Nephron progenitor cell (in vitro differentiated cells): Measurements from ENCODE around the gene RUNX2.

Experiments
- DNase-seq: peaks from one replicate; pipeline ENCODE4 v3.0.0; 2021
- H3K27ac Mint-ChIP-seq: 2 replicates; pipeline ENCODE4 v1.8.0; 2021; ENCODE audit warnings: mild to moderate bottlenecking, moderate library complexity, mixed read lengths
- H3K27me3 Mint-ChIP-seq: 2 replicates; pipeline ENCODE4 v1.8.0; 2021; ENCODE audit warnings: mild to moderate bottlenecking, low read depth, mixed read lengths; ENCODE audit not compliant: poor library complexity
- H3K36me3 Mint-ChIP-seq: 2 replicates; pipeline ENCODE4 v1.8.0; 2021; ENCODE audit warnings: low read depth, mixed read lengths
- H3K4me1 Mint-ChIP-seq: 2 replicates; pipeline ENCODE4 v1.8.0; 2021; ENCODE audit warnings: mixed read lengths
- H3K4me3 Mint-ChIP-seq: 2 replicates; pipeline ENCODE4 v1.8.0; 2021; ENCODE audit warnings: mild to moderate bottlenecking, moderate library complexity, mixed read lengths
- H3K9me3 Mint-ChIP-seq: 2 replicates; pipeline ENCODE4 v1.8.0; 2021; ENCODE audit warnings: mild to moderate bottlenecking, moderate library complexity, mixed read lengths
- CTCF ChIP-seq: fragments of 200-600 bp; sonication (generic); IDR thresholded peaks from 2 replicates; pipeline ENCODE4 v1.5.0; 2021; ENCODE audit warnings: antibody characterized with exemption

Gene RUNX2

GRCh38 chr6:45507186-45507585 lies 179.1 kb downstream of the RUNX2 start:
- Mint-ChIP-seq H3K9me3 (no peaks in the 10 kb centered on the region), H3K27me3 (no peaks in the 10 kb centered on the region), H3K36me3 (no peaks in the 10 kb centered on the region), H3K27ac (peak overlapping the region; percentile 94), H3K4me3 (peak overlapping the region; percentile 48), H3K4me1 (peaks cover 64% of the 10 kb centered on the region)
- no peak for TF ChIP-seq CTCF
- no peak for DNase-seq

GRCh38 chr6:45509426-45509825 lies 181.3 kb downstream of the RUNX2 start:
- Mint-ChIP-seq H3K4me1 (peaks cover 64% of the 10 kb centered on the region), H3K4me3 (no peak overlapping the region), H3K36me3 (no peaks in the 10 kb centered on the region), H3K27me3 (no peaks in the 10 kb centered on the region), H3K9me3 (no peaks in the 10 kb centered on the region), H3K27ac (no peak overlapping the region)
- no peak for DNase-seq
- no peak for TF ChIP-seq CTCF

GRCh38 chr6:45512717-45513116 lies 184.6 kb downstream of the RUNX2 start:
- H3K36me3 Mint-ChIP-seq = no peaks in the 10 kb centered on the region
- no peaks in the 10 kb centered on the region for H3K9me3 Mint-ChIP-seq
- peaks cover 40% of the 10 kb centered on the region for H3K4me1 Mint-ChIP-seq
- no peak for DNase-seq
- peak overlapping the region; percentile 58 for H3K27ac Mint-ChIP-seq
- H3K4me3 Mint-ChIP-seq = no peak overlapping the region
- H3K27me3 Mint-ChIP-seq = no peaks in the 10 kb centered on the region
- no peak for TF ChIP-seq CTCF

- peak overlapping the region; percentile 46 for H3K4me3 Mint-ChIP-seq
- H3K4me1 Mint-ChIP-seq = peaks cover 39% of the 10 kb centered on the region
- DNase-seq = no peak
- H3K27ac Mint-ChIP-seq = peak overlapping the region; percentile 29
- H3K27me3 Mint-ChIP-seq = no peaks in the 10 kb centered on the region
- H3K9me3 Mint-ChIP-seq = no peaks in the 10 kb centered on the region
- TF ChIP-seq CTCF = no peak
- H3K36me3 Mint-ChIP-seq = no peaks in the 10 kb centered on the region
These were observed 185.1 kb downstream of the RUNX2 start for GRCh38 chr6:45513213-45513618.

GRCh38 chr6:45513843-45514242 lies 185.7 kb downstream of the RUNX2 start:
- no peak for DNase-seq
- no peaks in the 10 kb centered on the region for H3K27me3 Mint-ChIP-seq
- peaks cover 39% of the 10 kb centered on the region for H3K4me1 Mint-ChIP-seq
- no peaks in the 10 kb centered on the region for H3K36me3 Mint-ChIP-seq
- H3K4me3 Mint-ChIP-seq = no peak overlapping the region
- H3K27ac Mint-ChIP-seq = peak overlapping the region; percentile 29
- TF ChIP-seq CTCF = no peak
- H3K9me3 Mint-ChIP-seq = no peaks in the 10 kb centered on the region

- DNase-seq = no peak
- no peak overlapping the region for H3K4me3 Mint-ChIP-seq
- H3K36me3 Mint-ChIP-seq = no peaks in the 10 kb centered on the region
- H3K27me3 Mint-ChIP-seq = no peaks in the 10 kb centered on the region
- peaks cover 39% of the 10 kb centered on the region for H3K4me1 Mint-ChIP-seq
- no peak overlapping the region for H3K27ac Mint-ChIP-seq
- H3K9me3 Mint-ChIP-seq = no peaks in the 10 kb centered on the region
- no peak for TF ChIP-seq CTCF
These were observed 186.5 kb downstream of the RUNX2 start for GRCh38 chr6:45514454-45515230.
